C4-2B (cell line): ENCODE measurements around the gene SCLT1.

Experiments
- CTCF ChIP-seq: fragments of 450-650 bp; conservative IDR thresholded peaks from 2 replicates; pipeline ENCODE4 v1.5.1; 2017; ENCODE audit warnings: mild to moderate bottlenecking
- ZFX ChIP-seq: fragments of 450-650 bp; IDR thresholded peaks from 2 replicates; pipeline ENCODE4 v1.6.1; 2017

- TF ChIP-seq CTCF (no peak), ZFX (no peak)
These were observed 228.2 kb downstream of the SCLT1 start for GRCh38 chr4:128865132-128865531.
